ENCODE data around the gene DNAL4. TPM values are rescaled to one million over a fixed set of nuclear protein-coding genes. Genes with fewer than 3 reads are reported as not detected.

Gene DNAL4
- total and polyA plus RNA-seq, 10 of the 15 experiments (the other 5 are each of a cell fraction or from before 2014, with no cell fraction given): 0.35 to 8.5 (median 6.3) TPM; not detected in 1

DNA sequence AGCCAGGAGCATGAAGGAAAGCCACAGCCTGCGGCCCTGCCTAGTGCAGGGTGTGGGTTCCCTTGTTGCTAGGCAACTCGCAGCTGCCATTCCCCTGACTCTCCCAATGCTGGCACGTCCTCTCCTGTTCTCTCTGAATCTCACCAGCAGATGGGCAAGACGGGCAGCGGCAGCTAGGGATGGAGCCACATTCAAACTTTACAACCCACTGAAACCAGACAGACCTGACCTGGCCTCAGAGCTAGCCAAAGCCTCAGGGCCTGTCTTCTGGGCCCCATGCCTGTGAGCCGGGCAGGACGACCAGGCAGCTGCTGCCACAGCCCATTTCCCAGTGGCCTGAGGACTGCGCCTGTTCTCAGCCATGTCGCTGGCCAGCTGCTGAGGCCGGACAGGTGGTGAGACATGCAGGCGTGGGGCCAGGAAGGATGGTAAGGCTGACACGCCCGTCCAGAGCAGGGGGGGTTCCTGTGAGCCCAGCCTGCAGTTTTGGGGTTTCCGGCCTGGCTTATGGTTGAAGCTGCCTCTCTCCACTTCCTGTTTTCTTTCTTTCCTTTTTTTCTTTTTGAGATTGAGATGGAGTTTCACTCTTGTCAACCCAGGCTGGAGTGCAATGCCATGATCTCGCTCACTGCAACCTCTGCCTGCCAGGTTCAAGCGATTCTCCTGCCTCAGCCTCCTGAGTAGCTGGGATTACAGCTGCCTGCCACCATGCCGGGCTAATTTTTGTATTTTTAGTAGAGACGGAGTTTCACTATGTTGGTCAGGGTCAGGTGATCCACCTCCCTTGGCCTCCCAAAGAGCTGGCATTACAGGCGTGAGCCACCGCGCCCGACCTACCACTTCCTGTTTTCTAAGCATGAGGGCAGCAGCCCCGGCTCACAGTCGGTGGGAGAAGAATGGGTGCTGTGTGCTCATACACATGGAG lies 42.3 kb downstream of the DNAL4 start (continued):
- TF ChIP-seq, protein P1, sequence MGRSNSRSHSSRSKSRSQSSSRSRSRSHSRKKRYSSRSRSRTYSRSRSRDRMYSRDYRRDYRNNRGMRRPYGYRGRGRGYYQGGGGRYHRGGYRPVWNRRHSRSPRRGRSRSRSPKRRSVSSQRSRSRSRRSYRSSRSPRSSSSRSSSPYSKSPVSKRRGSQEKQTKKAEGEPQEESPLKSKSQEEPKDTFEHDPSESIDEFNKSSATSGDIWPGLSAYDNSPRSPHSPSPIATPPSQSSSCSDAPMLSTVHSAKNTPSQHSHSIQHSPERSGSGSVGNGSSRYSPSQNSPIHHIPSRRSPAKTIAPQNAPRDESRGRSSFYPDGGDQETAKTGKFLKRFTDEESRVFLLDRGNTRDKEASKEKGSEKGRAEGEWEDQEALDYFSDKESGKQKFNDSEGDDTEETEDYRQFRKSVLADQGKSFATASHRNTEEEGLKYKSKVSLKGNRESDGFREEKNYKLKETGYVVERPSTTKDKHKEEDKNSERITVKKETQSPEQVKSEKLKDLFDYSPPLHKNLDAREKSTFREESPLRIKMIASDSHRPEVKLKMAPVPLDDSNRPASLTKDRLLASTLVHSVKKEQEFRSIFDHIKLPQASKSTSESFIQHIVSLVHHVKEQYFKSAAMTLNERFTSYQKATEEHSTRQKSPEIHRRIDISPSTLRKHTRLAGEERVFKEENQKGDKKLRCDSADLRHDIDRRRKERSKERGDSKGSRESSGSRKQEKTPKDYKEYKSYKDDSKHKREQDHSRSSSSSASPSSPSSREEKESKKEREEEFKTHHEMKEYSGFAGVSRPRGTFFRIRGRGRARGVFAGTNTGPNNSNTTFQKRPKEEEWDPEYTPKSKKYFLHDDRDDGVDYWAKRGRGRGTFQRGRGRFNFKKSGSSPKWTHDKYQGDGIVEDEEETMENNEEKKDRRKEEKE (IDR thresholded peaks at IDR 0.05): no peak
- TF ChIP-seq MYB (IDR thresholded peaks at IDR 0.05; ENCODE audit: borderline replicate concordance, low read depth, low read length) (no peak), KDM1A (IDR thresholded peaks at IDR 0.05; ENCODE audit: borderline replicate concordance) (no peak), ZNF24 (IDR thresholded peaks at IDR 0.05) (no peak), NRF1 (conservative IDR thresholded peaks at IDR 0.05; ENCODE audit: low read depth, low read length) (no peak), MYC (IDR thresholded peaks at IDR 0.05; ENCODE audit: insufficient read depth, insufficient read length, insufficient replicate concordance, low read length, severe bottlenecking) (no peak), SPI1 (IDR thresholded peaks at IDR 0.05; ENCODE audit: borderline replicate concordance, insufficient read depth, low read depth, low read length) (peak; percentile 93), NFYA (IDR thresholded peaks at IDR 0.05; ENCODE audit: borderline replicate concordance, low read depth, low read length) (no peak), ETV6 (conservative IDR thresholded peaks at IDR 0.05 in 1 of 2, IDR thresholded peaks at IDR 0.05 in 1 of 2; ENCODE audit: borderline replicate concordance in 1 of 2, low read depth in 1 of 2) (peak in 1 of 2 experiments; percentile 74; a peak in 2 of 4 replicates), GABPA (IDR thresholded peaks at IDR 0.05; ENCODE audit: low read depth) (peak; percentile 66; the same call in 1 of the 2 replicates), MTA3 (IDR thresholded peaks at IDR 0.05; ENCODE audit: borderline replicate concordance, low read length) (no peak), IRF4 (IDR thresholded peaks at IDR 0.05; ENCODE audit: low read depth, low read length) (0 out of 2 replicates have a peak, but pooled peaks have one; percentile 21), NFXL1 (IDR thresholded peaks at IDR 0.05; ENCODE audit: borderline replicate concordance) (no peak), SMAD1 (IDR thresholded peaks at IDR 0.05; ENCODE audit: low read depth, partially characterized antibody) (no peak), ZZZ3 (IDR thresholded peaks at IDR 0.05; ENCODE audit: control insufficient read depth, insufficient read length, low read depth) (no peak), TCF3 (IDR thresholded peaks at IDR 0.05; ENCODE audit: borderline replicate concordance, insufficient read depth, low read depth, low read length) (peak; percentile 78; the same call in 1 of the 2 replicates), RAD51 (IDR thresholded peaks at IDR 0.05) (peak; percentile 77), FOXK2 (IDR thresholded peaks at IDR 0.05) (peak; percentile 25; the same call in 1 of the 2 replicates), YY1 (IDR thresholded peaks at IDR 0.05; ENCODE audit: low read depth, low read length) (0 out of 2 replicates have a peak, but pooled peaks have one; percentile 9)
- TF ChIP-seq, protein P2, sequence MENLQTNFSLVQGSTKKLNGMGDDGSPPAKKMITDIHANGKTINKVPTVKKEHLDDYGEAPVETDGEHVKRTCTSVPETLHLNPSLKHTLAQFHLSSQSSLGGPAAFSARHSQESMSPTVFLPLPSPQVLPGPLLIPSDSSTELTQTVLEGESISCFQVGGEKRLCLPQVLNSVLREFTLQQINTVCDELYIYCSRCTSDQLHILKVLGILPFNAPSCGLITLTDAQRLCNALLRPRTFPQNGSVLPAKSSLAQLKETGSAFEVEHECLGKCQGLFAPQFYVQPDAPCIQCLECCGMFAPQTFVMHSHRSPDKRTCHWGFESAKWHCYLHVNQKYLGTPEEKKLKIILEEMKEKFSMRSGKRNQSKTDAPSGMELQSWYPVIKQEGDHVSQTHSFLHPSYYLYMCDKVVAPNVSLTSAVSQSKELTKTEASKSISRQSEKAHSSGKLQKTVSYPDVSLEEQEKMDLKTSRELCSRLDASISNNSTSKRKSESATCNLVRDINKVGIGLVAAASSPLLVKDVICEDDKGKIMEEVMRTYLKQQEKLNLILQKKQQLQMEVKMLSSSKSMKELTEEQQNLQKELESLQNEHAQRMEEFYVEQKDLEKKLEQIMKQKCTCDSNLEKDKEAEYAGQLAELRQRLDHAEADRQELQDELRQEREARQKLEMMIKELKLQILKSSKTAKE (IDR thresholded peaks at IDR 0.05; ENCODE audit: low read depth, poor library complexity, severe bottlenecking): peak; percentile 53
- TF ChIP-seq, protein P3, sequence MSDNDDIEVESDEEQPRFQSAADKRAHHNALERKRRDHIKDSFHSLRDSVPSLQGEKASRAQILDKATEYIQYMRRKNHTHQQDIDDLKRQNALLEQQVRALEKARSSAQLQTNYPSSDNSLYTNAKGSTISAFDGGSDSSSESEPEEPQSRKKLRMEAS (IDR thresholded peaks at IDR 0.05; ENCODE audit: low read depth, low read length): peak; percentile 53; the same call in 1 of the 2 replicates
- TF ChIP-seq, protein P4, sequence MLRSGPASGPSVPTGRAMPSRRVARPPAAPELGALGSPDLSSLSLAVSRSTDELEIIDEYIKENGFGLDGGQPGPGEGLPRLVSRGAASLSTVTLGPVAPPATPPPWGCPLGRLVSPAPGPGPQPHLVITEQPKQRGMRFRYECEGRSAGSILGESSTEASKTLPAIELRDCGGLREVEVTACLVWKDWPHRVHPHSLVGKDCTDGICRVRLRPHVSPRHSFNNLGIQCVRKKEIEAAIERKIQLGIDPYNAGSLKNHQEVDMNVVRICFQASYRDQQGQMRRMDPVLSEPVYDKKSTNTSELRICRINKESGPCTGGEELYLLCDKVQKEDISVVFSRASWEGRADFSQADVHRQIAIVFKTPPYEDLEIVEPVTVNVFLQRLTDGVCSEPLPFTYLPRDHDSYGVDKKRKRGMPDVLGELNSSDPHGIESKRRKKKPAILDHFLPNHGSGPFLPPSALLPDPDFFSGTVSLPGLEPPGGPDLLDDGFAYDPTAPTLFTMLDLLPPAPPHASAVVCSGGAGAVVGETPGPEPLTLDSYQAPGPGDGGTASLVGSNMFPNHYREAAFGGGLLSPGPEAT (IDR thresholded peaks at IDR 0.05; ENCODE audit: low read depth): peak; percentile 43; the same call in 1 of the 2 replicates
